ENCODE results near the gene C2orf81.
A peak's percentile ranks its signal among the peaks of the same experiment; 100 is the strongest.

The C2orf81 gene

DNA sequence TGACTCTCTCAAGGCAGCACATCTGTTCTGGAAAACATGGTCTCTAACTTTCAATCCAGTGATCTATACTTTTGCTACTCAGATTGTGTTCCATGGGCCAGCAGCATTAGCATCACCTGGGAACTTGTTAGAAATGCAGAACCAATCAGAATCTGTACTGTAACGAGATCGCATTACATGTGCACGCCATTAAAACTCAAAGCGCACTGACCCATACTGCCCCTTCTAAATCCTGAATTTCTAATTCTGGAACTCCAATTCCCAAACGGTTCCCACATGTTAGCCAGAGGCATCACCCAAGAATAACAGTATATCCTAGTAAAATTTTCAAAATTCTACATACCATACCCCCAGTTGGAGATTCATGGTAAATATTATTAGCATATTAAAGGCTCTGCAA lies 30.8 kb downstream of the C2orf81 start:
- DNase-seq (ENCODE audit: low read depth in 2 of 2) = no peak

DNA sequence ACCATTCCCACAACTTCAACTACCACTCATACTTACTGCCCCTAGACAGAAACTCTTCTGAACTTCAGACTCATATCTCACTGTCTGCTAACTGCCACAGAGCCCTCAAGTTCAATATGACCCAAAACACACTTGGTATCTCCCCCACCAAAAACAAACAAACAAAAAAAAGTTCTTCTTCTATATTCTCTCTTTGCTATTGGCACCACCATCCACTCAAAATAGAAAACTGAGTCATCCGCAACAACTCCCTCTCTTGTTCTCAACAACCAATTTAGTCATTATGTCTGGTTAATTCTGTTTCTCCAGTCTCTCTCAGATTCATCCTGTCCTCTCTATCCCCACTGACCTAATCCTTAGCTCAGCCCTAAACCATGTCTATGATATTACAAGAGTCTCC lies 34.1 kb downstream of the C2orf81 start:
- no peak for DNase-seq (ENCODE audit: low read depth in 2 of 2)

DNA sequence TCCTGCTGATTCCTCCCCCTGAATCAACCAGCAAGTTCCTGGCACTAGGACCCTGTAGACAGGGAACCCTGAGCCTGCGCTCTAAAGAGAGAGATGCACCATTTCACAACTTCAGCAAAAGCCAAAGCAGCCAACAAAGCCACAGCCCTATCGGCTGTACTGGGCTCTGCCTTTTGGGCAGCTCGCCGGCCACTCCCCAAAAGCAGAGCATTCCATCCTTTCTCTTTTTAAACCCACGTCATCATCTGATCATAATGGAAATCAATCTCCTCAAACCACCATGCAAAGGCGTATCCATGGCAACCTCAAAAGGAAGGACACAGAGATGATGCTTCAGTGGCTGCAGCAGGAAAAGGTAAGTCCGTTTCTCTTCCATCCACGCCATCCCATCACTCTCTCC lies 36.0 kb downstream of the C2orf81 start:
- no peak for DNase-seq (ENCODE audit: low read depth in 2 of 2)

DNA sequence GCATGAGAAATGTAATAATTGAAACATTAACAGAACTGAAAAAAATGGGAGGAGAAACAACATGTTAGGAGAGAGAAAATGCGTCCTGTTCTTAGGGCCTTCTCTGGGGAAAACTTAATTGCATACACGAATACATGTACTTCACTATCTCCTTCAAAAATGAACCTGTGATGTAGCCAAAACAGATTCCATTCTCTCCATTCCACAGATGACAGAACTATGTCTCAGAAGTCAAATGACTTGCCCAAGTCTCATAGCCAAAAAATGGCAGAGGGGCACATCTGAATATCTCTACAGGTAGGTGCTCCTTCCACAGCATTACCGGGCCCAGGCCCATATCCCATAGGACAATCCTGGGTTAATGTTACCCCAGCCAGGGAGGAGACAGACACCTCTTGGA lies 37.4 kb downstream of the C2orf81 start:
- DNase-seq (ENCODE audit: low read depth in 2 of 2) = no peak

- no peak for DNase-seq (ENCODE audit: low read depth in 2 of 2)
Measured at GRCh38 chr2:74383254-74383653, 38.2 kb downstream of the C2orf81 start.

- no peak for DNase-seq (ENCODE audit: low read depth in 2 of 2)
Measured at GRCh38 chr2:74381751-74382150, 39.7 kb downstream of the C2orf81 start.

DNA sequence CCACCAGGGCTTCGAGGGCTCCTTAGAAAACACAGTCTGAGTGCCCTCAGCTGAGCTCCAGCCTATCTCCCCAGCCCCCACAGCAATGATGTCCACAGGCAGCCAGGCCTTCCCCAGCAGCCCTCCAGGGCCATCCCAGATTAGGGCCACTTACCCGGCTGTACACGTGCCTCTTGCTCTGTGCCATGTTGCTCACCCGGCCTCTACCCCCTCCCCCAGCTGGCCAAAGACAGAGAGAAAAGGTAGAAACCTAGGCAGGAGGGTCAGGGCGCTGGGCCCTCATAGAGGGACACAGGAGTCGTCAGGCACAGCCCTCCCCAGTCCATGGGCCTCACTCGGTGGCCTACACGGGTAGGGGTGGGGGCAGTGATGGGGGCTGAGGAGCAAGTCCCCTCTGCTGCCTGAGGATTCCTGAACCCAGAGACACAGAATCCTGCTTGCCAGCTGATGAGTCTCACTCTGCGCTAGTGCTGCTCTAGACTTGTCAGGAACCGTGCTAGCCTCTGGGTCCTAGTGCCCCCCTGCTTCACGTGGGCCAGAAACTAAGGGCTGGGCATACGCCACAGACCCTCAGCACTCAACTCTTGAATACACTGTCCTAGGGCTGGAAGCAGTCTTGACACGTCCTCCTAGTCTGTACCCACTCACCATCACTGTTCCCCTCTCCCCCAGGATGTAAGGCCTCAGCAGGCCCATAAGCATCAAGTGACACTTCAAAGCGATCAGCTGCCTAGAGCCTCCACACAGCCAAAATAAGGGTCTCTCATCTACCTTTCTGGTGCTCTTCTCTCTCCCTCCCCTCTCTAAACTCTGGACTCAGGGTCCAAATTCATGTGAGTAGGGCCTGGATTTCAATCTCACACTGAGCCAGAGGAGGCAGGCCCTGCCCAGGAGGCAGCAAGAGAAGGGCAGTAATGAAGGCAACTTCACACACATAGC lies 41.3 kb downstream of the C2orf81 start, which contains the start of gene DCTN1:
Gene DCTN1 (minus strand): TSS at position 461 of the 939 bp plus-strand sequence. CDS start 274 bp downstream, at position 187.
- DNase-seq (ENCODE audit: low read depth in 2 of 2) = peak; percentile 18 to 20

GRCh38 chr2:74378007-74378406 lies 43.4 kb downstream of the C2orf81 start:
- DNase-seq (ENCODE audit: low read depth in 2 of 2) = no peak

- DNase-seq (ENCODE audit: low read depth in 2 of 2) = no peak
Measured at GRCh38 chr2:74375838-74376237, 45.6 kb downstream of the C2orf81 start.

GRCh38 chr2:74374509-74375205 lies 46.8 kb downstream of the C2orf81 start:
- DNase-seq (ENCODE audit: low read depth in 2 of 2) = peak; percentile 21 to 35

DNA sequence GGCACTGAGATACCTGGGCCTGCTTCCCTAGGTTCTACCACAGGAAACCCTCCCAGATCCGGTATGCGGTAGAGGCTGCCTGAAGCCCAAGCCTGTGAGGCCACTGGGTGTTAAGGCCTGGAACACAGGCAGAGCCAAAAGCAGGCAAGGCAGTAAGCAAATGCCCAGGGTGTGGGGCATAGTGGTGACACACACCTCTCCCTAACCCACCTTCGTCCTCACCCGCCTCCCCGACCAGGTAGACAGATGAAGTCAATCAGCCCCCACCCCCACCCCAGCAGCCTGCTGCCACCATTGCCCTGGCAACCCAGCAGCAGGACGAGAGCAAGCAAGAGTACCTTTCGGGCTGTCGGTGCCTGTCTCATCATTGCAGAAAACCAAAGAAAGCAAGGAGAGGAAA lies 47.4 kb downstream of the C2orf81 start:
- no peak for DNase-seq (ENCODE audit: low read depth in 2 of 2)

DNA sequence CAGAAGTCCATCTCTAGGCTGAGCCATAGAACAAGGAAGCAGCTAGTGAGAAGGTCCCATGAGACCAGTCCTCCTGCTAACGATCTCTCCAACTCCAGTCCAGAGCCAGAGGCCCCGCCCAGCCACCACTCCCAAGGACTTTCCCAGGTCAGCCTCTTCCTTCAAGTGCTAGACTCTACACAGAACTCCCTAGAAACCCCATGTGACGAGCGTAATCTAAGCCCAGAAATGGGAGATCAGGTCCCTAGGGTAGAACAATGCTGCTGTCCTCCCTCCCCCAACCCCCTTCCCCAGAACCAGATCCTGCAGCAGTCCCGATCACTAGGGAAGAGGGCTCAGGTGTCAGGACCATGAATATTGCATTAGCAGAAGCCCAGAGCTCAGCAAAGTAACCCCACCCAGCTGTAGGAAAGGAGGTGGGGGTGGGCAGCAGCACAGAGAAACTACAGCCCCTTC lies 48.2 kb downstream of the C2orf81 start:
- DNase-seq (ENCODE audit: low read depth in 2 of 2) = no peak

DNA sequence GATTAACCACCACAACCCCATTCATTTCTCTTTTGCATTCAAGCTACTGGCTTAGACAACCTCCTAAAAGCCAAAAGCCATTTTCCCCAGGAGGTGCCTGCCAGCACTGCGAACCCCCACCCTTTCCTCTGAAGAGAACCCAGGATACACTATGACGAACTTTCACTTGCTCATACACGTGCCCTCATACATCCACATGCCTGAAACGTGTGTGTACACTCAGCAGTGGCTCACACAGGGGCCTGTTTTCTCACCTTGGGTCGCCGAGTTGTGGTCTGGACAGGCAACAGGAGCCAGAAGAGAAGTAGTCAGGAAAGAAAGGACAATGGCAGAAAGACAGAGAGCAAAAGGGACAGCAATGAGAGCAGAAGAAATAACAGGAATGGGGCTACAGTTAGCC lies 48.7 kb downstream of the C2orf81 start:
- DNase-seq (ENCODE audit: low read depth in 2 of 2) = no peak

DNA sequence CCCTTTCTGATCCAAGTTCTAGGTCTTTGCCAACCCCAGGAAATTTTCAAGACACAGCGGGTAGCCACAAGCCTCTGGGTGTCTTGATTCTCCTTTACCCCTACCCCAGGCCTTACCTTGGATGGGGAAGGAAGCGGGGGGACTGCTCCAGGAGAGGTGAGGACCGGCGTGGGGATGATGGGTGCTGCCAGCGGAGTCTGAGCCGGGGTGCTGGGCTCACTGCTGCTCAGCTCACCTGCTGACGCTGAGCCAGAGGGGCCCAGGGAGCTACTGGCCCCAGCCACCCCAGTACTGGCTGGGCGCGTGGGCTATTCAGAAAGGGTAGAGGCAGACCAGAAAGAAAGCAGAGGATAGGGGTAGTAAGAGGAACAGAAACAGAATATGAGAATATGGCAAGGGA lies 50.0 kb downstream of the C2orf81 start:
- DNase-seq (ENCODE audit: low read depth in 2 of 2) = no peak

- DNase-seq (ENCODE audit: low read depth in 2 of 2) = no peak
Measured at GRCh38 chr2:74369976-74370375, 51.4 kb downstream of the C2orf81 start.

DNA sequence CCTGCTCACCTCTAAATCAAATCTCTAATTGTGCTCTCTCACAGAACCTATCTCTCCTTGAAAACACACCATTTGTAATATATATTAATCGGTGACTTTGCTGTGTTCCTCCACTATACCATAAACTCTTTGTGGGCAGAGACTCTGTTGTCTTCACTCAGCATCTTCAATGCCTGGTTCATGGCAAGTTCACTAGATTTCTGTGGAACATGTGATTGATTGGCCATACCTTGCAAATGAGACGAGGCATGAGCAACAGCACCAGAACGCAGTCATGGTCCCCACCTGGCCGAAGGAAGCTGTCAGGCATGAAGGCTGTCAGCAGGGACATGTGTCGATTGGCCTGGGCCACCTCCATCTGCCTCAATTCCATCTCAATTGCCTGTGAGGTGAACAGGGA lies 52.9 kb downstream of the C2orf81 start:
- DNase-seq (ENCODE audit: low read depth in 2 of 2) = no peak

GRCh38 chr2:74367789-74368188 lies 53.6 kb downstream of the C2orf81 start:
- no peak for DNase-seq (ENCODE audit: low read depth in 2 of 2)

GRCh38 chr2:74366036-74366435 lies 55.4 kb downstream of the C2orf81 start:
- no peak for DNase-seq (ENCODE audit: low read depth in 2 of 2)

DNA sequence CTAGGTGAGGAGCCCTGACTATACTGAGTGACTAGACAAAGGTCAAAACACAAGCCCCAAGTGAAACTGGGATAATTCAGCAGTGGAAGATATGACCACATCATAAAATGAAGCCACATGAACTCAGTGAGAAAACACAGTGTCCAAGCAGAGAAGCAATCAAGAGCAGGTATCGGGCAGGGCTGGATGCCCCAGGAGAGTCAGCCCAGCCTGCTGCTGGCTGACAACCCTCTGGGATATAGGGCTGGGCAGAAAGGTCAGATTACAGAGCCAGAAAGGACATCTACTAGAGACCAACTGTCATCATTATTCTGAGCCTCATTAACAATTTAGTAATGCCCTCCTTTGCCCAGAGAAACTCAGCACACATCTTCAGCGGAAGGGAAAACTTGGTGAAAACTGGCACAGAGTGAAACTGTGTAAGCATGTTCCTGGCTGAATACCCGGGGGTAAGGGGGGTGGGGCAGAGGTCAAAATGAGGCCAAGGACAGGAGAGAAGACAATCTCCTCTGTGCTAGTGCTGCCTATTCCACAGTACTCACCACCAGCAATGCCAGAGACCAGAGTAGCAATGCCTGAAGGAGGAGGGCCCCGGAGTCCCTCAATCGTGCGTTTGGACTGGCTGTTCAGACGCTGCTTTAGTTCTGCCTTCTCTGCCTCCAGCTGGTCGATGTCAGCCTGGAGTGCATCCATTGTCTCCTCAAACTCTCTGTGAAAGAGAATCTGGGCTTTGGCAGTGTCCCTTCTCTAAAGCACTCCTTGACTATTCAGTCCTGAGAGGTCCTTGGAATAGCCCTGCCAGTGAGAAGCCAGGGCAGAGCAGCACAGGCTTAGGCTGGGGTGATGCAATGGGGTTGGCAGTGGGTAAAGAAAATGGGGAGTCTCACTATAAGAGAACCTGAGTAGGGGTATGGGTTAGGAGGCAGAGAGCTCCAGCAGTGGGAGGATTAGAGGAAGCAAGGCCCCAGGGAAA lies 56.6 kb downstream of the C2orf81 start:
- DNase-seq (ENCODE audit: low read depth in 2 of 2) = no peak

Measured in fibroblast of skin of left quadriceps (primary cell).